ENCODE measurements around the gene C6orf15.
A peak's percentile ranks its signal among the peaks of the same experiment; 100 is the strongest.
"Not testable (repeated sequence)": the region's sequence is repeated elsewhere in the genome, so short reads cannot be mapped to it uniquely, and the experiment has no call there.

C6orf15 gene

DNA sequence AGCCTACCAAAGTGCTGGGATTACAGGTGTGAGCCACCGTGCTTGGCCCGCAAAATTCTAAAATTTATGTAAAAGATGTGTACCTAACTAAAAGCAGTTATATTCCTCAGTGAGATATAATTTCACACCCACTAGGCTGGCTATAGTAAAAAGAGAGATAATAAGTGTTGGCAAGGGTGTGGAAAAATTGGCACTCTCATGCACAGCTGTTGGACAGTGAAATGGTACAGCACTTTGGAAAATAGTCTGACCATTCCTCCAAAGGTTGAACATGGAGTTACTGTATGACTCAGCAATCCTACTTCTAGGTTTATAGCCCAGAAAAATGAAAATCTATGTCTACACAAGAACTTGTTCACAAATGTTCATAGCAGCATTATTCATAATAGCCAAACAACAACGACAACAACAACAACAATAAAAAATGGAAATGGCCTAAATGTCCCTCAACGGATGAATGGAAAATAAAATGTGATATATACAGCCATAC lies 13.9 kb downstream of the C6orf15 start:
- no peak for DNase-seq

DNA sequence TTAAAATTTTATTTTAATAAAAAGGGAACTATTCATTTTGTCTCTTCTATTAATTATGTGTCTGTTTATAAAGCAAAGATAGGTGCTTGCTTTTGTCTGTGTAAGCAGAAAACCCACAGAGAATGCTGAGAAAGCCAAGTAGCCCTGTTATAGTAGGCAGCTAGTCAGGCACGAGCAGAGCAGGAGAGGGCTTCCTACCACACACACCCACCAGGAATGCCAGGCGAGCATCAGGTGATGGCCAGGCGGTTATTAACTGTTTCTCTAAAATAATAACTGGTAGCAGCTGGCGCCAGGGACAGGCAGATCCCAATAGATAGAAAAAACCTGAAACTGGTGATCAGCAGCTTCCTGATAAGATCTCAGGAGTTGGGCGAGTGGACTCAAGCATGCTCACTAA lies 15.7 kb downstream of the C6orf15 start:
- no peak for DNase-seq

DNA sequence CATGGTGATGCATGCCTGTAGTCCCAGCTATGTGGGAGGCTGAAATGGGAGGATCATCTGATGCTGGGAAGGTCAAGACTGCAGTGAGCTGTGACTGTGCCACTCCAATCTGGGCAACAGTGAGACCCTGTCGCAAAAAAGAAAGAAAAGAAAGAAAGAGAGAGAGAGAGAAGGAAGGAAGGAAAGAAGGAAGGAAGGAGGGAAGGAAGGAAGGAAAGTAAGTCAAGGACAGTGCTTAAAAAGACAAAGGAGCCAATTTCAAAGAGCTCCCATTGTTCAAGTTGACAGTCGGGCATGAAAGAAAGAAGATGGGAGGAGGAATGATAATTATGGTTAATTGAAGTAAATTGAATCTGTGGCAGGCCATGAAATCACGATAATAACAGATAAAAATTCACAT lies 16.2 kb downstream of the C6orf15 start:
- no peak for DNase-seq

DNA sequence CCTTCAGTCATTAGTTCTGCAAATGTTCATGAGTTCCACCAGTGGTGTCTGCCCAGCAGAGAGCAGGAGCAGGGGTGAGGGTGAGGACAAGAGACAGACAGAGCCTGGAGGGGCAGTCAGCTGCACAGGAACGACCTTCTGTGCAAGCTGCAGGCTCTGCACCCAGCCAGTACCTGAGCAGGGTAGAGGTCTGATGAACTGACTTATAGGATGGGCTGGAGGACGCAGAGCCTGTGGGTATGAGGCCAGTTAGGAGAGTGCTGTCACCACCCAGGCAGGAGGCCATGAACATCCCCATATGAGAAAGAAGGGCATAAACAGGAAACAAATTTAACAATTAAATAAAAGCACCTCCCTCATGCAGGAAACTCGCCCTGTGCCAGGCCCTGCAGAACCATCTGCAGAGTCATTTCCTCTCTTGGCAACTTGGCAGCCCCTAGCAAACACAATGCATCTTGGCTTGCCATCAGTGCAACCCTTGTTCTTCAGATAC lies 17.9 kb downstream of the C6orf15 start:
- DNase-seq, result peak; percentile 19 to 24

DNA sequence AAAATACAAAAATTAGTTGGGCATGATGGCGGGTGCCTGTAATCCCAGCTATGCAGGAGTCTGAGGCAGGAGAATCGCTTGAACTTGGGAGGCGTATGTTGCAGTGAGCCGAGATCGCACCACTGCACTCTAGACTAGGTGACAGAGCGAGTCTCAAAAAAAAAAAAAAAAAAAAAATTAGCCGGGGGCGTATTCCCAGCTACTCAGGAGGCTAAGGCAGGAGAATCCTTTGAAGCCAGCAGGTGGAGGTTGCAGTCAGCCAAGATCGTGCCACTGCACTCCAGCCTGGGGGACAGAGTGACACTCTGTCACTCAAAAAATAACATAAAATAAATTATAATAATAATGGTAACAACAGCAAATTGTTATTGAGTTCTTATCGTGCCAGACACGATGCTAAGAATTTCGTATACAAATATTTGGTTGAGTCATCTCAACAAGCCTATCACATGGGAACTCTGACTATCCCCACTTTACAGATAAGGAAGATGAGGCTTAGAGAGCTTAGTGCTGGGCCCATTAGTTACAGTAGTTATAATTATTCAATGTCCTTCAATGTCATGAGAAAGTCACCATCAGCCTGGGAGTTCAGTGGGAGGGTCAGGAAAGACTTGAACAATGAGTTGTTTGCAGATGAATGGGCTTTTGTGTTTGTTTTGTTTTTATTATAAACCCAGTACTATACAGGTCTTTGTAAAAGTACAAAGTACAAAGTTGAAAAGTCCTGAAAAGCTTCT lies 19.4 kb downstream of the C6orf15 start:
- DNase-seq, result no peak

DNA sequence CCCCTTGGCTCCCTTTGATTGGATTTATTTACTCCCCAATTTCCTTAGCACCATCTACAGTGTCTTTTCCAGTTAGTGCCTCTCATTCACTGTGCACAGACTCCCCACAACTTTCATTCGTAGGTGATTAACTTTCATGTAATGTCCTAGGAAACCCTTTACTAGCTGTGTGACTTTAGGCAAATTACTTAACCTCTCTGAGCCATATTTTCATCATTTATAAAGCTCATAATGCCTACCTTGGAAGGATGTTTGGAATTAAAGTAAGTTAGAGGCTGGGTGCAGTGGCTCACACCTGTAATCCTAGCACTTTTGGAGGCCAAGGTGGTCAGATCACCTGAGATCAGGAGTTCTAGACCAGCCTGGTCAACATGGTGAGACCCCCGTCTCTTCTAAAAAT lies 20.1 kb downstream of the C6orf15 start:
- no peak for DNase-seq

DNA sequence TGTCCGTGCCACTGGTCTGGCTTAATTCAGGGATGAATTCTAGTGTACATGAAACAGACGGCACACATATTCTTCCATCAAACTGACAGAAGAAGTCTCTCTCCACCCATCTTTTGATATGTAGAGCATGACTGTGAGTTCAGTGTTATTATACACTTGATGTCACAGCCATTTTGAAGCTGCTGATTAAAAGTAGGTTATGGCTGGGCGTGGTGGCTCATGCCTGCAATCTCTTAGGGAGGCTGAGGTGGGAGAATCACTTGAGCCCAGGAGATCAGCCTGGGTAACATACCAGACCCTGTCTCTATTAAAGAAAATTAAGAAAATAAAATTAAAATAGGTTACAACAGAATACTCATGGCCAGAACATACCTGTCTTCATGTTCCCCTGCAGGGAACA lies 20.7 kb downstream of the C6orf15 start:
- no peak for DNase-seq

DNA sequence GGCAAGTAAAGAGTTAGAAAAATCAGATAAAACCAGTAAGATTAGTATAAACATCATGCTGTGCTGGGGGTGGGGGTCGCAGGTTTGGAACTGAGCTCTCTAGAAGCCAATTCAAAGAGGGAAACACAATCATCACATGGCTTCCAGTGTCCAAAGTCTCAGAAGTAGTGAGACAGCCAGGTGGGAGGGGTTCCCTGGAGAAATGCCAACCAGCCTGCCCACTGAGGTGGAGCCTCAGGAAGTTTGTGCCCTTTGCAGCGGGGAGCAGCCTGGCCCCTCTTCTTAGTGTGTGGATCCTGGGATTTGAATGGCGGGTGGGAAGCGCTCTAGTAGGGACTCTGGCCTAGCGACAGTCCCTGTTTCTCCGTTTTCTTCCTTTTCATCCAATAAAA lies 21.4 kb downstream of the C6orf15 start:
- no peak for DNase-seq

DNA sequence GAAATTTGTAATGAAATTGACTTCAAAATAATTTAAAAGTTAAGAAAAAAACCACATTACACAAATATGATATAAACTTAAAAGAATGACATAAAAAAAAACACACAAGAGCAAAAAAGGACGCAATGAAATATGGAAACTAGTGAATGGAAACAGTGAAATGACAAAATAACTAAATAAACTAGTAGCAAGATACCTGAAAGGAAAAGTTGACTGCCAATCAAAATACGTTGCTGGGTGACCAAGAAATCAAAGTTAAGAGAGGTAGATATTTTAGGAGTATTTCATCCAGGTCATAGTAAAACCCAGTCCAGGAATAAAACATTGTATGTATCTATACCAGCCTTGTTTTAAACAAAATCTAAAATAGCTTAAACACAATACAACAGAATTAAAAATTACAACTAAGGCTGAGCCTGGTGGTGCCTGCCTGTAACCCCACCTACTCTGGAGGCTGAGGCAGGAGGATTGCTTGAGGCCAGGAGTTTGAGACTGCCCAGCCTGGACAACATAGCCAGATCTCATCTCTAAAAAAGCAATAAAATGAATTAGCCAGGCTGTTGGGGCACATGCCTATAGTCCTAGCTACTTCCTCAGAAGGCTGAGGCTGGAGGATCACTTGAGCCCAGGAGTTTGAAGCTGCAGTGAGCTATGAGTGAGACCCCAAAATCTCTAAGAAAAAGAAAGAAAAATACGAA lies 22.0 kb downstream of the C6orf15 start:
- DNase-seq, result no peak

DNA sequence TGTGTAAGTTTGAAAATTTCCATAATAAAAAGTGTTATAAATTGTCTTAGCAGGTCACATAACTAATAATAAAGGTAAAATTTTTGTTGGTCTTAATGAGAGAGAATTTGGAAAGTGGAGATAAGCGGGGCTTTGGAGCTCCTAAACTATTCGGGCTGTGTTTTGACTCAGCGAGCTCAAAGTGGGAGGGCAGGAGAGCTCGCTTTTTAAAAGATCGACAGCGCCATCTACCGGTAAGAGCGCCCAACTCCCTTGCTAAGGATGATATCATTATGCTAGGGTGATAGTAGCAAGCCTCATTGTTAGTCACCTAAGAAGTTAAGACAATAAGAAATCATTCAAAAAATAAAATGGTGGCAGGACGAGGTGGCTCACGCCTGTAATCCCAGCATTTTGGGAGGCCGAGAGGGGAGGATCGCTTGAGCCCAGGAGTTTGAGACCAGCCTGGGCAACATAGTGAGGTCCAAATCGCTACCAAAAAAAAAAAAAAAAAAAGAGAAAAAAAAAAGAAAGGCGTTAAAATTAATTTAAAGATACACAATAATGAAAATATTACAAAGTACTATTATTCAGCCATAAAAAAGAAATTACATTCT lies 24.8 kb downstream of the C6orf15 start:
- peak; percentile 95 to 96 for DNase-seq

DNA sequence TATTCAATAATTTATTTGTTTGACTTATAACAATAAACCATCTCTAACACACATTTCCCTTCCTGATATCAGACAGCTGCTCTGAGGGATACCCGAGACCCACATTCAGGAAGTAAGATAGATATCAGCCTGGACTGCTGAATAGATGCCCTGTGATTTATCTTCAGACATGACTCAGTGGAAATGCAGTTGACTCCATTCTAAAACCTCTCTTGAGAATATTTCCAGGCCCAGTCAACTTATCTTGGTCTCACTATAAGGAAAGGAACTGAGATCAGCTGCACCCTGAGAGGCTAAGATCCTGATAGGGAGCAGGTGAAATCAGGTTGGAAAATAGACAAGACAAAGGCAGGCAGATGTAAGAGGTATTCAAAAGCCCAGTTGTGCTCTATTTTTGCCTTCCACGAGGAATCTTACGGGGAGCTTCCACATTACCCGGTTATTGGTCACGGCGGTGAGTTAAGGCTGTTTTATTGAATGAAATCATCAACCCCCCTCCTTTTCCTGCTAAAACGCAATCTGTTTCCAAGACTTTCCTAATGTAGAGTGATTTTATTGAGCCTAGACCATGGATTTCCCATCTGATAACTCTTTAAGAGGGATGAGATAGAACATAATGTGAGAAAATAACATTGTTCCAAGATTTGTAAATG lies 25.5 kb downstream of the C6orf15 start:
- no peak for DNase-seq

DNA sequence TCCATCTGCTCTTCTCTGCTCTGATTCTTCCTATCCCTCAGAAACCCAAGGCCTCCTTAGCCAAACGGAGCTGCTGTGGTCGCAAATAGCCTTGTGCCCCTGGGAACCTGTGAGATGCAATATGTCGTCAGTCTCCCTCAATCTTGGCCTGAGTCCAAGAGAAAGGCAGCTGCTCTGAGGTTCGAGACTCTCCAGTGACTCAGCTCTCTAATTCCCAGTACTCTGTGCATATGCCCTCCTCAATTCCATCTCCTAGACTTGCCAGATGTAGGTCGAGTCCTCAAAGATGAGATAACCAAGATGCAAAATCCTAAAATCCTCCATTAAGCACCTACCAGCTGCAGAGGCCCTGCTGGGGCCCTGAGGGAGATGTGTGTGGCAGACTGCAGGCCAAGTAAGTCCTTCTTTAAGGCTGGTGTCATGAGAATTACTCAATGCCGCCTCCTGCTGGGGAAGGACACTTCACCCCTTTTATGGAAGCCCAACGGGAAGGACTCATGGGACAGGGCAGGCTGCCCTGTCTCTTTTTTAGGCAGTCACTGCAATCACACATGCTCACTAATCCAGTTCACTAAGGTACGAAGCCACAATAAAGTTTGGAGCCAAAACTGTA lies 28.5 kb downstream of the C6orf15 start:
- peak; percentile 61 to 69 for DNase-seq

DNA sequence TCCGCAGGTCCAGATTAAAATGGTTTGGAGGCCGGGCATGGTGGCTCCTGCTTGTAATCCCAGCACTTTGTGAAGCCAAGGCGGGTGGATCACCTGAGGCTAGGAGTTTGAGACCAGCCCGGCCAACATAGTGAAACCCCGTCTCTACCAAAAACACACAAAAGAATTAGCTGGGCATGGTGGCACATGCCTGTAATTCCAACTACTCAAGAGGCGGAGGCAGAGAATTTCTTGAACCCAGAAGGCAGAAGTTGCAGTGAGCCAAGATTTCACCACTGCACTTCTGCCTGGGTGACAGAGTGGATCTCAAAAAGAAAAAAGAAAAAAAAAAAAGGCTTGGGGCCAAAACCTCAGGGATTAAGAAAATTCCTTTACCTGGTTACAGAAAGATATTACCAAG lies 30.5 kb downstream of the C6orf15 start:
- no peak for DNase-seq

DNA sequence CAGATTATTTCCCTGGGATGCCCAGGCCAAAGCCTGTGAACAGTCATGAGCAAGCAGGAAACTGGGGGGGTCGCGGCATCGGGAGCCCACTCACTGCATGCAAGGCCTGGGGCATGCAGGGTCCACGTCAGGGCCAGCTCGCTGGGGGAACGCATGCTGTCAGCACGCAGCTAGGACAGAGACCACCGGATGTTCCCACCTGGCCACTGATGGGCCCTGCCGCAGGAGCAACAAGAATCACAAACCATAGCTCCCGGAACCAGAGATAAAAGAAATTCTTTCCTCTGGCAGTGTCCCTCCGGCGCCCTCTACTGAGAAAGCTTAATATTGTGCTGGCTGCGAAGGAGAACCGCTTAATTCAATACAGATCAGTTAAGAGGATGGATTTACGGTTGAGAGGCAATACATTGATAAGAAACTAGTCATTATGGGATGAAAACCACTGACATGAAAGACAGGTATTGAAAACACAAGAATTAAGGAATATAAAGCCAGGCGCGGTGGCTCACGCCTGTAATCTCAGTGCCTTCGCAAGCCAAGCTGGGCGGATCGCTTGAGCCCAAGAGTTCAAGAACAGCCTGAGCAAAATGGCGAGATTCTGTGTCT lies 32.6 kb downstream of the C6orf15 start:
- peak; percentile 71 to 80 for DNase-seq

DNA sequence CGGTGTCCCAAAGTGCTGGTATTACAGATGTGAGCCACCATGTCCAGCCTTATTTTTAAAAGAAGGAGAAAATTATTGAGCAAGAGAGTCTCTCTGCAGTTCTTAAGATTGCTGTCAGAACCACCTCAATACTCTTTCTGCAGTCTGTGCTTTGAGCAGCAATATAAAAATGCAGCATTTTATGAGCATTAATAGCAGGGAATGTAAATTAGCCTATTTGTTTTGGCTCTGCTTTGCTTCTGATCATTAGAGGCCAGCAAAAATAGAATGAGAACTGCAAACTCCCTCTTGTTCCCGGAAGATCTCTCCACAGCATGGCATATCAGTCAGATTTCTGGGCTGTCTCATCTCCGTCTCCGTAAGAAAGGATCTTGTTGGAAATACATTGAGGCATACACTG lies 35.8 kb downstream of the C6orf15 start:
- DNase-seq, result no peak

DNA sequence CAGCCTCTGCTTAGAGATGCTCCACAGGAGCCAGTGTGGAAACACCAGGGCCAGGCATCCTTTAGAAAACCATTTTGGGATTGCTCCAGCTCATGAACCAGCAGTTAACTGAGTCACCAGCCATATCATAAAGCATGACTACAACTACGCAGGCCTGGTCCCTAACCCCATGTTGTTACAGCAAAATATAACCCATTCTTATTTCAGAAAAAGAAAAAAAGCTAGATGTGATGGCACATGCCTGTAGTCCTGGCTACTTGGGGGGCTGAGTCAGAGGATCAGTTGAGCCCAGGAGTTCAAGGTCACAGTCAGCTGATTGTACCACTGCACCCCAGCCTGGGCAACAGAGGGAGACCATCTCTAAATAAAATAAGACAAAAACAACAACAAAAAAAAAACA lies 36.8 kb downstream of the C6orf15 start:
- no peak for DNase-seq

DNA sequence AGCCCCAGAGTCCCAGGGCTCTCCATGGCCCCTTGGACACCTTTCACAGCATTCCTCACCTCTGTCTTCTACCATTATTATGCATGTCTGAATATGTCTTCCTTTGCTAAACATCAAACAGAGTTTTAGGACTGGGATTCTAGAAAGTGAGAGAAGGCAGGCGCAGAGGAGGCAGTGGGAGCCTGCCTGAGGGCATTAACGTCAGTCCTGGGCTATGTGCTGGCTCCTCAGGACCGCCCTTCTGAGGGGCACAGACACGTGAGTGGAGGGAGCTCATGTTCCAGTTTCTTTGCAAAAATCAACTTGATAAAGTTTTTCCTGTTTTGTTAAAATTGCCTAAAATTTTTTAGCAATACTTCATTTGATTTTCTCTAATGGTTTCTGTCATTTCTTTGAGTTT lies 38.0 kb downstream of the C6orf15 start:
- DNase-seq, result no peak

DNA sequence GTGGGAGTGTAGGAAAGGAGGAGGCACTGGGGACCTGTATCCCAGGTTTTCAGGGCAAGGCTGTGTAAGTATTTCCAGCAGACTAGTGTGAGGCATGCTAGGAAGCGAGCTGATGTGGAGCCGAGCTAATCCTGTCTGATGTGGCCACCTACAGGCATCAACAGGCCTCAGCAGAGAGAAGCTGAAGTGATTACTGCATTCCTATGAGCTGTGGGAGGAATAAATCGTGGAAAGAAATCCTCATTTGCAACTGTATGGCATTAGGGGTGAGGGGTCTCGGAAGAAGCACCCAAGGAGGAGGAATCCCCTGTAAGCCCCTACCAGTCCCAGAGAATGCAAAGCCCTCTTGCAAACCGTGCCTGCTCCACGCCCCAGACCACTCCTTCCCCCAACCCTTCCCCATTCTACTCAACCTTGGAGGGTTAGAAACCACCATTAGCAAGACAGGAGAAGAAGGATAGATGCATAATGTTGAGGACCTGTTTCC lies 41.6 kb downstream of the C6orf15 start:
- no peak for DNase-seq

DNA sequence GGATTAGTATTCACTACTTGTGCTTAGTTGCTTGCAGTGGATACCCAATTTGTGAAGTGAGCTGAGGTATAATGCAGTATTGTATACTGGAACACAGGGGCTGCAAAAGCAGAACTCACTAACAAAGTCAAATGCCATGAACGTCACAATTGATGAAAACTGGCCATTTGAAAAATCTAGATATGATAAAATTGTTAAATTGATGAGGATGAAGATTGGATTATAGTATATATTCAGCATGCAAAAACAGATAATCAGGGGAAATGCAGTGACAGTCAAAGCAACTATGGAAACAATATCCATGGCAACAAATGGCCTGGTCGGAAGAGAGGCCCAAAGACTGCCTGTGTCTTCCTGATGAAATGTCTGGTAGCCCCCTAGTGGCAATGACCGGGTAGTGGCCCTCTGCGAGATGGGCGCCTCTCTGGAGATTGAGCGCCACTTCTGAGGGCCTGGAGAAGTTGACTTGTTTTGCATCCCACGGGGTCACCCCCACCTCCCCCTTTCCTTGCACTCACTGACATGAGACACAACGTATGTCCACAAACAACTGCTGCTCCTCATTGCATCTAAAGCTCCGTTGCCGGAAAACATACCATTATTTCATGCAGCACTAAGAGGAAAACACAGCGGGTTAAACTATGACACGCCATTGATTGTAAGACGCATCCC lies 43.6 kb downstream of the C6orf15 start:
- peak; percentile 81 to 86 for DNase-seq

DNA sequence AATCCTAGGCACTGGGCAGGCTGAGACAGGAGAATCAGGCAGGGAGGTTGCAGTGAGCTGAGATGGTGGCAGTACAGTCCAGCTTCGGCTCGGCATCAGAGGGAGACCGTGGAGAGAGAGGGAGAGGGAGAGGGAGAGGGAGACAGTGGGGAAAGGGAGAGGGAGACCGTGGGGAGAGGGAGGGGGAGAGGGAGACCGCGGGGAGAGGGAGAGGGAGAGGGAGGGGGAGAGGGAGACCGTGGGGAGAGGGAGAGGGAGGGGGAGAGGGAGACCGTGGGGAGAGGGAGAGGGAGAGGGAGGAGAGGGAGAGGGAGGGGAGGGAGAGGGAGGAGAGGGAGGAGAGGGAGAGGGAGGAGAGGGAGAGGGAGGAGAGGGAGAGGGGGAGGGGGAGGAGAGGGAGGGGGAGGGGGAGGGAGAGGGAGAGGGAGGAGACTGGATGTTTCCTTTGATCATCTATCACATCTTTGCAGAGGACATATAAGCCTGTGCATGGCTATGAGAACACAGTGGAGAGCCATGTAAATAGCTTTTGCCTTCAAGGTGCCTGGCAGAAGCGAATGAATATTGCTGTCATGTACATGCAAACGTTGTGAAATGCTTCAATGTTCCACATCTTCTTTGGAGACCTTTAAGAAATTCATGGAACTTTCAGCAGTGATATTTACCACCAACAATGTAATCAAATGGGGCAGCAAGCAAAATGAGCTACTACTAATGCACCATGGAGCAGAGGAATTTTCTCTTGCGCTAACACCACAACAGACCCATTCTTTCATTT lies 44.3 kb downstream of the C6orf15 start:
- DNase-seq, result not testable (repeated sequence)

DNA sequence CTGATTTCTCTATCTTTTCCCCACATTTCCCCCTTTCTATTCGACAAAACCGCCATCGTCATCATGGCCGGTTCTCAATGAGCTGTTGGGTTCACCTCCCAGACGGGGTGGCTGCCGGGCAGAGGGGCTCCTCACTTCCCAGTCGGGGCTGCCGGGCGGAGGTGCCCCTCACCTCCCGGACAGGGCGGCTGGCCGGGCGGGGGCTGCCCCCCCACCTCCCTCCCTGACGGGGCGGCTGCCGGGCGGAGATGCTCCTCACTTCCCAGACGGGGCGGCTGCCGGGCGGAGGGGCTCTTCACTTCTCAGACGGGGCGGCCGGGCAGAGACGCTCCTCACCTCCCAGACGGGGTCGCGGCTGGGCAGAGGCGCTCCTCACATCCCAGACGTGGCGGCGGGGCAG lies 45.3 kb downstream of the C6orf15 start:
- DNase-seq, result not testable (repeated sequence)
